Embryonic facial prominence (tissue), 1 donor: ENCODE data around the gene FBXO34.
A peak's percentile ranks its signal among the peaks of the same experiment; 100 is the strongest.
"Not testable (repeated sequence)": the region's sequence is repeated elsewhere in the genome, so short reads cannot be mapped to it uniquely, and the experiment has no call there.

ENCODE experiments used
- DNase-seq: peaks from one replicate; pipeline ENCODE4 v3.0.0-alpha.2; 2016; ENCODE audit errors: extremely low spot score

Gene FBXO34

GRCh38 chr14:55344582-55345163 lies 73.5 kb downstream of the FBXO34 start:
- DNase-seq = not testable (repeated sequence)

GRCh38 chr14:55347040-55347439 lies 75.8 kb downstream of the FBXO34 start:
- DNase-seq = no peak

GRCh38 chr14:55347748-55348147 lies 76.5 kb downstream of the FBXO34 start:
- DNase-seq = no peak

- DNase-seq = no peak
Measured at GRCh38 chr14:55348766-55349453, 77.7 kb downstream of the FBXO34 start.

GRCh38 chr14:55349565-55349964 lies 78.3 kb downstream of the FBXO34 start:
- no peak for DNase-seq

GRCh38 chr14:55350461-55350860 lies 79.2 kb downstream of the FBXO34 start:
- DNase-seq = no peak

GRCh38 chr14:55351111-55351510 lies 79.9 kb downstream of the FBXO34 start:
- DNase-seq = no peak

GRCh38 chr14:55352201-55352600 lies 81.0 kb downstream of the FBXO34 start:
- DNase-seq = no peak

GRCh38 chr14:55353686-55354467 lies 82.7 kb downstream of the FBXO34 start:
- no peak for DNase-seq

GRCh38 chr14:55354500-55354899 lies 83.3 kb downstream of the FBXO34 start:
- peak; percentile 31 for DNase-seq

GRCh38 chr14:55355922-55356321 lies 84.7 kb downstream of the FBXO34 start:
- no peak for DNase-seq

GRCh38 chr14:55356913-55357312 lies 85.7 kb downstream of the FBXO34 start:
- no peak for DNase-seq

- DNase-seq = no peak
Measured at GRCh38 chr14:55359307-55359706, 88.1 kb downstream of the FBXO34 start.

- DNase-seq = no peak
Measured at GRCh38 chr14:55361190-55361589, 90.0 kb downstream of the FBXO34 start.

- DNase-seq = no peak
Measured at GRCh38 chr14:55366271-55366670, 95.0 kb downstream of the FBXO34 start.

- DNase-seq = no peak
Measured at GRCh38 chr14:55370883-55371455, 99.7 kb downstream of the FBXO34 start.

- DNase-seq = no peak
Measured at GRCh38 chr14:55372423-55372822, 101.2 kb downstream of the FBXO34 start.

GRCh38 chr14:55372825-55373224 lies 101.6 kb downstream of the FBXO34 start:
- DNase-seq = no peak

- DNase-seq = no peak
Measured at GRCh38 chr14:55373784-55374705, 102.8 kb downstream of the FBXO34 start.

- DNase-seq = no peak
Measured at GRCh38 chr14:55374771-55375170, 103.5 kb downstream of the FBXO34 start.

- DNase-seq = no peak
Measured at GRCh38 chr14:55377236-55377635, 106.0 kb downstream of the FBXO34 start.
